GM18909 (cell line): ENCODE measurements around the gene NAT9.
A peak's percentile ranks its signal among the peaks of the same experiment; 100 is the strongest.

Experiments used
- ATAC-seq: cut with Tn5 transposase; IDR thresholded peaks from one replicate; pipeline ENCODE4 v1.9.1; 2021; ENCODE audit warnings: mild to moderate bottlenecking; ENCODE audit not compliant: unreplicated experiment, poor library complexity

NAT9 gene

GRCh38 chr17:74764751-74765286 is 11.3 kb downstream of the NAT9 start:
- no peak for ATAC-seq

GRCh38 chr17:74763565-74764387 is 12.4 kb downstream of the NAT9 start:
- no peak for ATAC-seq

GRCh38 chr17:74761931-74762330 is 14.2 kb downstream of the NAT9 start:
- no peak for ATAC-seq

- ATAC-seq: no peak
Measured at GRCh38 chr17:74761419-74761818, 14.7 kb downstream of the NAT9 start.

- ATAC-seq: no peak
Measured at GRCh38 chr17:74760404-74761105, 15.6 kb downstream of the NAT9 start.

GRCh38 chr17:74759941-74760340 is 16.2 kb downstream of the NAT9 start:
- ATAC-seq: no peak

- ATAC-seq: peak; percentile 75
Measured at GRCh38 chr17:74759243-74759801, 16.8 kb downstream of the NAT9 start.

- ATAC-seq: no peak
Measured at GRCh38 chr17:74758848-74759168, 17.3 kb downstream of the NAT9 start.

GRCh38 chr17:74757931-74758847 is 18.0 kb downstream of the NAT9 start:
- ATAC-seq: no peak

GRCh38 chr17:74757502-74757901 is 18.6 kb downstream of the NAT9 start:
- no peak for ATAC-seq

GRCh38 chr17:74756891-74757290 is 19.3 kb downstream of the NAT9 start:
- ATAC-seq: no peak

GRCh38 chr17:74755533-74755932 is 20.6 kb downstream of the NAT9 start:
- no peak for ATAC-seq

GRCh38 chr17:74754832-74755231 is 21.3 kb downstream of the NAT9 start:
- ATAC-seq: no peak

- ATAC-seq: no peak
Measured at GRCh38 chr17:74752822-74753401, 23.2 kb downstream of the NAT9 start.

GRCh38 chr17:74752415-74752814 is 23.7 kb downstream of the NAT9 start:
- no peak for ATAC-seq

GRCh38 chr17:74750327-74751069 is 25.6 kb downstream of the NAT9 start:
- ATAC-seq: no peak

GRCh38 chr17:74750039-74750326 is 26.2 kb downstream of the NAT9 start:
- no peak for ATAC-seq

GRCh38 chr17:74749279-74750038 is 26.7 kb downstream of the NAT9 start:
- ATAC-seq: peak; percentile 17
